GM12878 (cell line): ENCODE results near the gene DCDC2C. TPM values are rescaled to one million over a fixed set of nuclear protein-coding genes. Genes with fewer than 3 reads are reported as not detected.

Experiments used
- ATAC-seq: fragments of 200-7000 bp; cut with Tn5 transposase; 3 replicates; pipeline ENCODE4 v1.9.1; 2020; ENCODE audit warnings: mild to moderate bottlenecking, moderate library complexity
- BruUV-seq: library from RNA; stranded (reverse); fragments of 400-500 nt; replicated peaks from 2 replicates; lab custom pipeline; 2021; lab: Mats Ljungman, UMichigan
- CTCF ChIA-PET: fragments of 300-600 bp; sonication (Branson Sonifier 250); formaldehyde crosslinking; extraction: SDS; loops from one replicate; lab custom pipeline; 2021; ENCODE audit warnings: inconsistent platforms; lab: Yijun Ruan, JAX
- POLR2A ChIA-PET: fragments of 350-600 bp; formaldehyde crosslinking; extraction: SDS; loops from one replicate; lab custom pipeline; 2021; ENCODE audit warnings: inconsistent platforms; lab: Charles Lee
- RAD21 ChIA-PET: fragments of 300-600 bp; sonication (Branson Sonifier 250); formaldehyde crosslinking; loops from one replicate; lab custom pipeline; 2023; ENCODE audit warnings: antibody characterized with exemption; ENCODE audit not compliant: unreplicated experiment; lab: Charles Lee
- SMC1A ChIA-PET: fragments of 300-600 bp; sonication (Branson Sonifier 250); formaldehyde crosslinking; loops from one replicate; lab custom pipeline; 2023; ENCODE audit not compliant: unreplicated experiment, uncharacterized antibody; lab: Charles Lee
- DNase-seq: peaks from one replicate; pipeline ENCODE4 v3.0.0-alpha.2; 2011; ENCODE audit warnings: low read depth, low spot score
- FAIRE-seq: peaks from 3 replicates; lab custom pipeline; 2011; peaks lifted over from hg19 to GRCh38; lab: Jason Lieb, UNC
- H2AFZ ChIP-seq: 2 replicates; pipeline ENCODE4 v1.6.0; 2011; ENCODE audit warnings: low read depth, low read length, control low read depth; ENCODE audit not compliant: control insufficient read depth
- H3K27ac ChIP-seq: 2 replicates; pipeline ENCODE4 v1.5.1; 2011; ENCODE audit warnings: control low read depth; ENCODE audit not compliant: control insufficient read depth, insufficient read depth
- H3K27me3 ChIP-seq, 2 experiments: replicated peaks in 1 of 2; 2 replicates each; pipeline versions ENCODE4 v1.6.0 to v1.6.1; 2011; ENCODE audit warnings: low read length in 1 of 2; ENCODE audit not compliant: control insufficient read depth in 2 of 2, insufficient read depth in 2 of 2
- H3K36me3 ChIP-seq, 2 experiments: 2 replicates each; pipeline ENCODE4 v1.5.1; 2011; ENCODE audit warnings: low read length in 1 of 2; ENCODE audit not compliant: control insufficient read depth in 2 of 2, insufficient read depth in 2 of 2
- H3K4me1 ChIP-seq: 2 replicates; pipeline ENCODE4 v1.6.1; 2011; ENCODE audit warnings: mild to moderate bottlenecking, low read length, moderate library complexity, mixed read lengths; ENCODE audit not compliant: control insufficient read depth, insufficient read depth
- H3K4me2 ChIP-seq: 2 replicates; pipeline ENCODE4 v1.6.0; 2011; ENCODE audit warnings: control low read depth; ENCODE audit not compliant: control insufficient read depth, insufficient read depth
- H3K4me3 ChIP-seq: fragments of 200-600 bp; sonication (generic); 2 replicates; pipeline ENCODE4 v1.5.1; 2016
- H3K79me2 ChIP-seq: 2 replicates; pipeline ENCODE4 v1.6.0; 2011; ENCODE audit warnings: low read length; ENCODE audit not compliant: control insufficient read depth, insufficient read depth
- H3K9ac ChIP-seq: 2 replicates; pipeline ENCODE4 v1.8.0; 2011; ENCODE audit warnings: low read length, control low read depth, mixed read lengths; ENCODE audit not compliant: control insufficient read depth, insufficient read depth
- H3K9me3 ChIP-seq: replicated peaks from 3 replicates; pipeline ENCODE4 v1.5.1; 2011; ENCODE audit warnings: mild to moderate bottlenecking, low read length; ENCODE audit not compliant: control insufficient read depth, insufficient read depth
- H4K20me1 ChIP-seq: 2 replicates; pipeline ENCODE4 v1.6.0; 2011; ENCODE audit not compliant: control insufficient read depth, insufficient read depth
- IRF4 ChIP-seq: IDR thresholded peaks from 2 replicates; pipeline ENCODE4 v1.6.1; 2011; ENCODE audit warnings: low read depth, low read length
- KDM1A ChIP-seq: fragments of 200-600 bp; sonication (generic); IDR thresholded peaks from 2 replicates; pipeline ENCODE4 v1.6.1; 2016; ENCODE audit warnings: borderline replicate concordance
- NR2F1 ChIP-seq: fragments of 450-650 bp; conservative IDR thresholded peaks from 2 replicates; pipeline ENCODE4 v1.6.1; 2017; ENCODE audit warnings: mild to moderate bottlenecking
- RAD21 ChIP-seq: IDR thresholded peaks from 2 replicates; pipeline ENCODE4 v1.6.1; 2011; ENCODE audit warnings: mild to moderate bottlenecking, low read depth, low read length, moderate library complexity; ENCODE audit not compliant: insufficient read depth
- RCOR1 ChIP-seq: conservative IDR thresholded peaks from 2 replicates; pipeline ENCODE4 v1.6.1; 2012; ENCODE audit warnings: low read depth, low read length, improper control_type of control experiment
- RFX5 ChIP-seq: IDR thresholded peaks from 2 replicates; pipeline ENCODE4 v1.6.1; 2011; ENCODE audit warnings: low read depth, low read length, improper control_type of control experiment
- YBX1 ChIP-seq: fragments of 450-650 bp; IDR thresholded peaks from 2 replicates; pipeline ENCODE4 v1.6.1; 2016; ENCODE audit warnings: antibody characterized with exemption
- WGBS: methylation state at CpG from one replicate; pipeline ENCODE4 v1.1.6; 2016; ENCODE audit warnings: low lambda C conversion rate; ENCODE audit not compliant: insufficient replicate concordance, insufficient coverage; ENCODE audit errors: missing lambda C conversion rate; 5-methylcytosine and 5-hydroxymethylcytosine counted together
- in situ Hi-C: fragments of 300-500 bp; cut with MboI; formaldehyde crosslinking; loops from 9 replicates; pipeline ENCODE4 v1.14.3; 2018; ENCODE audit warnings: mixed read lengths
- intact Hi-C: fragments of 100-400 bp; cut with micrococcal nuclease; formaldehyde crosslinking; loops from one replicate; pipeline ENCODE4 v1.14.2; 2022; ENCODE audit not compliant: unreplicated experiment
- polyA plus RNA-seq, 11 experiments: library from polyadenylated mRNA; depleted of rRNA in 4 of 11; unstranded in 6 of 11; stranded (reverse) in 5 of 11; fragments of >200 nt; fragmentation: Nextera tagmentation in 4 of 11; fragmentation: Illumina TruSeq in 1 of 11; extraction: Ambion mirVana in 4 of 11; extraction: Trizol in 1 of 11; gene quantifications; 1 replicate in 1 of 11; 2 replicates in 10 of 11; pipeline versions ENCODE4 v1.2.1 to v1.2.3, GENCODE V29; 2011 to 2016; ENCODE audit warnings: inconsistent platforms in 2 of 11, missing spikeins in 2 of 11, low read depth in 1 of 11
- total RNA-seq, 4 experiments: library from RNA; depleted of rRNA in 3 of 4; stranded (reverse); fragments of >200 nt in 3 of 4; fragmentation: Illumina TruSeq in 1 of 4; extraction: Trizol in 1 of 4; gene quantifications; 2 replicates each; pipeline versions ENCODE4 v1.2.1 to v1.2.3, GENCODE V29; 2013 to 2021
- TF ChIP-seq, protein P1 (sequence below): fragments of 450-650 bp; formaldehyde crosslinking; IDR thresholded peaks from 2 replicates; pipeline ENCODE4 v1.5.0; 2022; ENCODE audit warnings: mild to moderate bottlenecking, missing genetic modification characterization

Gene DCDC2C
- total and polyA plus RNA-seq, 10 of the 15 experiments (the other 5 are each of a cell fraction or from before 2014, with no cell fraction given) = not detected

DNA sequence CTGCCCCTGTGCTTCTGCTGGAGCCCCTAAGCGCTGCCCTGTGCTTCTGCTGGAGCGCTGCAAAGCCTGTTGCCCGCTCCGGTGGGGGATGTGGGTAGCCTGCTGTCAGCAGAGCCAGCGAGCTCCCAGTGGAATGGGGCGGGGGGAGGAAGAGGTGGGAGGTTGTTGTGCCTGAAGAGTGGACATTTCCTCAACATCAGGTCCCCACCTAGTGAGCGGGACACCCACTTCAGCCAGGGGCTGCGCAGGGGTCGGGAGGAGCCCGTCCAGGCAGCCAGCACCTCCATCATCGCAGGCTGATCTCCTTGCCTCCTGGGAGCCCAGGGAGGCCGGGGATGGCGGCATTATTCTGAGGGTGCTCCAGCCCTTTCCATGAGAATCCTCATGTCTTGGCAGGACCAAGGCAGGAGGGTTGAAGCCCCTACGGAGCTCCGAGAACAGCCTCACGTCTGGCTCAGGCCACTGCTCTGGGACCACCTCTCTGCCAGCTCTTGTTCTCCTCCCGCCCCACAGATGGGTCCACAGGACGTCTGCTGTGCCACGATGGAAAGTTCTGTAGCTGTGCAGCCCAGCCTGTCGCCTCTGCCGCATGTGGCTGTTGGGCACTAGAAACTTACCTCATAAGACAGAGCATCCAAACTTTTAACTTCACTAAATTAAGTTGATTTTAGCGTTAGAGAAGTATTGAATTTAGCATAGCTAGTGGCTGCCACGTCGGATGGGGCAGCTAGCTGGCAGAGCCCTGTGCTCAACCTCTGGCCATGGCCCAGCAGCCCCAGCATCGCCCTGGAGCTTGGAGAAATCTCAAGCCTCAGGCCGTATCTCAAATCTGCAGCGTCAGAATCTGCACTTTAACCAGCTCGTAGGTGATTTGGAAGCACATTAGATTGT, 47.3 kb upstream of the DCDC2C start:
- H3K4me1 ChIP-seq = peaks cover 17% of the 10 kb centered on the region
- RAD21 ChIA-PET = no interaction called here
- in situ Hi-C loops = no loop called here

More for the DNA sequence above, 47.3 kb upstream of the DCDC2C start:
- DNase-seq = no peak
- ChIA-PET SMC1A (interaction anchor here (1.1 kb wide), 1 partner anchor 163 kb away, joined by 3 read pairs; no protein-coding TSS in a partner anchor), POLR2A (no interaction called here)
- TF ChIP-seq IRF4 (no peak), YBX1 (no peak), RAD21 (no peak), RCOR1 (no peak), KDM1A (no peak), NR2F1 (no peak), RFX5 (no peak)
- TF ChIP-seq, protein P1, sequence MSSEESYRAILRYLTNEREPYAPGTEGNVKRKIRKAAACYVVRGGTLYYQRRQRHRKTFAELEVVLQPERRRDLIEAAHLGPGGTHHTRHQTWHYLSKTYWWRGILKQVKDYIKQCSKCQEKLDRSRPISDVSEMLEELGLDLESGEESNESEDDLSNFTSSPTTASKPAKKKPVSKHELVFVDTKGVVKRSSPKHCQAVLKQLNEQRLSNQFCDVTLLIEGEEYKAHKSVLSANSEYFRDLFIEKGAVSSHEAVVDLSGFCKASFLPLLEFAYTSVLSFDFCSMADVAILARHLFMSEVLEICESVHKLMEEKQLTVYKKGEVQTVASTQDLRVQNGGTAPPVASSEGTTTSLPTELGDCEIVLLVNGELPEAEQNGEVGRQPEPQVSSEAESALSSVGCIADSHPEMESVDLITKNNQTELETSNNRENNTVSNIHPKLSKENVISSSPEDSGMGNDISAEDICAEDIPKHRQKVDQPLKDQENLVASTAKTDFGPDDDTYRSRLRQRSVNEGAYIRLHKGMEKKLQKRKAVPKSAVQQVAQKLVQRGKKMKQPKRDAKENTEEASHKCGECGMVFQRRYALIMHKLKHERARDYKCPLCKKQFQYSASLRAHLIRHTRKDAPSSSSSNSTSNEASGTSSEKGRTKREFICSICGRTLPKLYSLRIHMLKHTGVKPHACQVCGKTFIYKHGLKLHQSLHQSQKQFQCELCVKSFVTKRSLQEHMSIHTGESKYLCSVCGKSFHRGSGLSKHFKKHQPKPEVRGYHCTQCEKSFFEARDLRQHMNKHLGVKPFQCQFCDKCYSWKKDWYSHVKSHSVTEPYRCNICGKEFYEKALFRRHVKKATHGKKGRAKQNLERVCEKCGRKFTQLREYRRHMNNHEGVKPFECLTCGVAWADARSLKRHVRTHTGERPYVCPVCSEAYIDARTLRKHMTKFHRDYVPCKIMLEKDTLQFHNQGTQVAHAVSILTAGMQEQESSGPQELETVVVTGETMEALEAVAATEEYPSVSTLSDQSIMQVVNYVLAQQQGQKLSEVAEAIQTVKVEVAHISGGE (CRISPR knock-in tag) = no peak
- TF ChIP-seq, all 136 proteins: peak for 0
- WGBS = 82% methylated on average over 28 of the region's 28 CpGs
- H3K4me3 ChIP-seq = no peak overlapping the region
- no peaks in the 10 kb centered on the region for H3K27me3 ChIP-seq
- H4K20me1 ChIP-seq = no peaks in the 10 kb centered on the region
- peaks cover 3% of the 10 kb centered on the region; the same call in 2 of the 3 replicates for H3K9me3 ChIP-seq
- no peaks in the 10 kb centered on the region for H3K36me3 ChIP-seq
- ATAC-seq (no peak), FAIRE-seq (no peak)
- no peak overlapping the region for H2AFZ ChIP-seq
- no TSS peak for BruUV-seq
- CTCF ChIA-PET = interaction anchor here (0.9 kb wide), 2 partner anchors 194 to 232 kb away, joined by 3 to 4 read pairs; no protein-coding TSS in a partner anchor
- no peak overlapping the region for H3K9ac ChIP-seq
- H3K27ac ChIP-seq = no peak overlapping the region
- intact Hi-C loops = loop anchor here (10.0 kb wide), 1 partner anchor 431 kb away; no protein-coding TSS in a partner anchor
- no peaks in the 10 kb centered on the region for H3K79me2 ChIP-seq
- H3K4me2 ChIP-seq = no peak overlapping the region
